Colonic mucosa (tissue), 4 donors: ENCODE data around the gene MACROD2. TPM values are rescaled to one million over a fixed set of nuclear protein-coding genes. Genes with fewer than 3 reads are reported as not detected.
"Not testable (repeated sequence)": the region's sequence is repeated elsewhere in the genome, so short reads cannot be mapped to it uniquely, and the experiment has no call there.

Experiments used
- DNase-seq: peaks from one replicate; pipeline ENCODE4 v3.0.0-alpha.2; 2020
- H3K27ac ChIP-seq: fragments of 200-600 bp; one replicate; pipeline ENCODE4 v1.8.0; 2021
- H3K27me3 ChIP-seq: fragments of 200-600 bp; one replicate; pipeline ENCODE4 v1.8.0; 2021
- H3K36me3 ChIP-seq: fragments of 200-600 bp; one replicate; pipeline ENCODE4 v1.8.0; 2021
- H3K4me1 ChIP-seq: fragments of 200-600 bp; one replicate; pipeline ENCODE4 v1.8.0; 2021; ENCODE audit warnings: mild to moderate bottlenecking
- H3K4me3 ChIP-seq: fragments of 200-600 bp; one replicate; pipeline ENCODE4 v1.8.0; 2021
- H3K9ac ChIP-seq, 2 donors: one replicate each; pipeline ENCODE4 v1.7.0; 2013; ENCODE audit warnings: control low read depth in 2 of 2, low read depth in 2 of 2, low read length in 2 of 2
- H3K9me3 ChIP-seq: fragments of 200-600 bp; one replicate; pipeline ENCODE4 v1.8.0; 2021
- CTCF ChIP-seq: fragments of 200-600 bp; IDR thresholded peaks from one replicate; pipeline ENCODE4 v1.8.0; 2022; ENCODE audit warnings: antibody characterized with exemption, mild to moderate bottlenecking
- intact Hi-C: fragments of 100-400 bp; cut with DNase I; formaldehyde crosslinking; loops from one replicate; pipeline ENCODE4 v1.14.1; 2022
- total RNA-seq, 2 donors: library from RNA; stranded (reverse); fragmentation: NEBNext Ultra II Directional in 1 of 2; extraction: Animal tissue kit (Norgen Biotek cat#: 25700) in 1 of 2; gene quantifications; one replicate each; pipeline ENCODE4 v1.2.1, GENCODE V29; 2021
- donor health status: healthy.
- donor health status: DM: no; HTN: no; CAD: no.
- donor health status: DM: no; HTN: no; CAD: no.

The MACROD2 gene
- total RNA-seq, 2 donors from 2014 or later, result 3.2 to 3.3 TPM

GRCh38 chr20:15131176-15131575 is 1135.9 kb downstream of the MACROD2 start:
- Histone ChIP-seq H3K27me3 (no peaks in the 10 kb centered on the region), H3K36me3 (no peaks in the 10 kb centered on the region), H3K4me1 (no peaks in the 10 kb centered on the region), H3K9ac (no peak overlapping the region), H3K4me3 (no peak overlapping the region), H3K9me3 (no peaks in the 10 kb centered on the region), H3K27ac (no peak overlapping the region)
- intact Hi-C loops, result no loop called here
- no peak for TF ChIP-seq CTCF
- DNase-seq, result no peak

GRCh38 chr20:15138548-15139126 is 1143.3 kb downstream of the MACROD2 start:
- Histone ChIP-seq H3K36me3 (no peaks in the 10 kb centered on the region), H3K27ac (no peak overlapping the region), H3K27me3 (no peaks in the 10 kb centered on the region), H3K9me3 (no peaks in the 10 kb centered on the region), H3K9ac (no peak overlapping the region), H3K4me3 (no peak overlapping the region), H3K4me1 (no peaks in the 10 kb centered on the region)
- DNase-seq, result no peak
- intact Hi-C loops, result no loop called here
- no peak for TF ChIP-seq CTCF

GRCh38 chr20:15139522-15139921 is 1144.2 kb downstream of the MACROD2 start:
- H3K9me3 ChIP-seq, result no peaks in the 10 kb centered on the region
- DNase-seq, result no peak
- no peaks in the 10 kb centered on the region for H3K27me3 ChIP-seq
- H3K4me1 ChIP-seq, result no peaks in the 10 kb centered on the region
- no peak overlapping the region for H3K9ac ChIP-seq
- intact Hi-C loops, result no loop called here
- H3K36me3 ChIP-seq, result no peaks in the 10 kb centered on the region
- H3K4me3 ChIP-seq, result no peak overlapping the region
- no peak for TF ChIP-seq CTCF
- H3K27ac ChIP-seq, result no peak overlapping the region

GRCh38 chr20:15140286-15140685 is 1145.0 kb downstream of the MACROD2 start:
- no peaks in the 10 kb centered on the region for H3K36me3 ChIP-seq
- no peaks in the 10 kb centered on the region for H3K27me3 ChIP-seq
- H3K9ac ChIP-seq, result no peak overlapping the region
- H3K4me3 ChIP-seq, result no peak overlapping the region
- H3K4me1 ChIP-seq, result no peaks in the 10 kb centered on the region
- no peaks in the 10 kb centered on the region for H3K9me3 ChIP-seq
- no peak for DNase-seq
- no peak for TF ChIP-seq CTCF
- H3K27ac ChIP-seq, result no peak overlapping the region
- intact Hi-C loops, result no loop called here

GRCh38 chr20:15140940-15141339 is 1145.6 kb downstream of the MACROD2 start:
- H3K9me3 ChIP-seq, H3K36me3 ChIP-seq, H3K9ac ChIP-seq, intact Hi-C loops, H3K27me3 ChIP-seq, H3K4me3 ChIP-seq, DNase-seq, H3K4me1 ChIP-seq, H3K27ac ChIP-seq: not testable (repeated sequence)

- Histone ChIP-seq H3K27me3 (no peaks in the 10 kb centered on the region), H3K27ac (no peak overlapping the region), H3K4me3 (no peak overlapping the region), H3K4me1 (no peaks in the 10 kb centered on the region), H3K9me3 (no peaks in the 10 kb centered on the region), H3K36me3 (no peaks in the 10 kb centered on the region), H3K9ac (no peak overlapping the region)
- no peak for TF ChIP-seq CTCF
- intact Hi-C loops, result no loop called here
- DNase-seq, result no peak
Observed at GRCh38 chr20:15141861-15142260, 1146.5 kb downstream of the MACROD2 start.
